ENCODE results near the gene RAB6B.

DNA sequence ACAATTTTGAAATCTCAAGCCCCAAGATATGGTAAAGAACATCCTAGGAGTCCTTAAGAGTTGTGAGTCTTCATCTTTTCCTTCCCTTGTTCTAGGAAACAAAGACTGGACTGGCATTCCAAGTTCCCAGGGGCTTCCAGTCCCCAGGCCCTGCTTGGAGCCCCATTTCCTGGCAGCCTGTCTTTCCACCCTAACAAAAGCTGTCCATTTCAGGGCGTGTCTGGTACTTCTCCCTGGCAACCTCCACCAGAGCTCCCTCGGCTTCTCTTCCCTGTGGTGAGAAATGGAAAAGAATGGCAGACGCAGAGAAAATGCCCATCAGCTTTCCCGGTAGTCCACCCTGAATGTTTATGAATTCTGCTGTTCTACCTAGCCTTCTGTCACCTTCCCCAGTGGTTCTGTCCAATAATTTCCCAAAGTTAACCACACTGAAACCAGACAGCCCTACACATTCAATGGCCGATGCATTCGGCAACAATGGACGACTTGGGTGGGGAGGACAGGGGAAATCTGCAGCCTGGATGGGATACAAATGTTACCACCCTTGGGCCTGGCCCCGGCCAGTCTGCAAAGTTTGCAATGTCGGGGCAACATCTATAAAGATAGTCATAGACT lies 6.8 kb downstream of the RAB6B start:
- TF ChIP-seq, protein P1, sequence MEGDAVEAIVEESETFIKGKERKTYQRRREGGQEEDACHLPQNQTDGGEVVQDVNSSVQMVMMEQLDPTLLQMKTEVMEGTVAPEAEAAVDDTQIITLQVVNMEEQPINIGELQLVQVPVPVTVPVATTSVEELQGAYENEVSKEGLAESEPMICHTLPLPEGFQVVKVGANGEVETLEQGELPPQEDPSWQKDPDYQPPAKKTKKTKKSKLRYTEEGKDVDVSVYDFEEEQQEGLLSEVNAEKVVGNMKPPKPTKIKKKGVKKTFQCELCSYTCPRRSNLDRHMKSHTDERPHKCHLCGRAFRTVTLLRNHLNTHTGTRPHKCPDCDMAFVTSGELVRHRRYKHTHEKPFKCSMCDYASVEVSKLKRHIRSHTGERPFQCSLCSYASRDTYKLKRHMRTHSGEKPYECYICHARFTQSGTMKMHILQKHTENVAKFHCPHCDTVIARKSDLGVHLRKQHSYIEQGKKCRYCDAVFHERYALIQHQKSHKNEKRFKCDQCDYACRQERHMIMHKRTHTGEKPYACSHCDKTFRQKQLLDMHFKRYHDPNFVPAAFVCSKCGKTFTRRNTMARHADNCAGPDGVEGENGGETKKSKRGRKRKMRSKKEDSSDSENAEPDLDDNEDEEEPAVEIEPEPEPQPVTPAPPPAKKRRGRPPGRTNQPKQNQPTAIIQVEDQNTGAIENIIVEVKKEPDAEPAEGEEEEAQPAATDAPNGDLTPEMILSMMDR (IDR thresholded peaks at IDR 0.05 in 2 of 3, conservative IDR thresholded peaks at IDR 0.05 in 1 of 3; ENCODE audit: borderline replicate concordance in 1 of 3, insufficient read depth in 1 of 3, low read depth in 2 of 3, low read length in 2 of 3), result no peak
- TF ChIP-seq FOSL1 (IDR thresholded peaks at IDR 0.05; ENCODE audit: low read depth) (no peak), EZH2phosphoT487 (IDR thresholded peaks at IDR 0.05; ENCODE audit: borderline replicate concordance) (no peak), CEBPB (IDR thresholded peaks at IDR 0.05; ENCODE audit: low read depth) (no peak), JUND (IDR thresholded peaks at IDR 0.05) (no peak), RAD21 (IDR thresholded peaks at IDR 0.05; ENCODE audit: low read depth) (no peak), ATF3 (IDR thresholded peaks at IDR 0.05) (no peak), EZH2 (IDR thresholded peaks at IDR 0.05) (no peak), REST (IDR thresholded peaks at IDR 0.05; ENCODE audit: low read depth) (no peak), POLR2A (IDR thresholded peaks at IDR 0.05; ENCODE audit: borderline replicate concordance, extremely low read depth, insufficient read depth, insufficient read length) (no peak), ZNF274 (IDR thresholded peaks at IDR 0.05; ENCODE audit: low read depth, low read length) (no peak)

Measured in HCT116 (cell line).